Iris pigment epithelial cell (primary cell): ENCODE measurements around the gene SGF29.
"Not testable (repeated sequence)": the region's sequence is repeated elsewhere in the genome, so short reads cannot be mapped to it uniquely, and the experiment has no call there.

Experiments used
- DNase-seq: peaks from one replicate; pipeline ENCODE4 v3.0.0-alpha.2; 2011; ENCODE audit warnings: low read depth

The SGF29 gene

GRCh38 chr16:28532940-28533647, 20.6 kb upstream of the SGF29 start:
- no peak for DNase-seq

GRCh38 chr16:28534542-28535373, 19.0 kb upstream of the SGF29 start:
- peak; percentile 31 for DNase-seq

- no peak for DNase-seq
Measured at GRCh38 chr16:28537076-28537475, 16.6 kb upstream of the SGF29 start.

GRCh38 chr16:28537964-28538732, 15.6 kb upstream of the SGF29 start:
- no peak for DNase-seq

GRCh38 chr16:28538733-28539596, 14.8 kb upstream of the SGF29 start, which contains the start of gene NUPR1:
NUPR1 (minus strand) TSS chr16:28538974; CDS start chr16:28538907, 67 bp downstream.
- DNase-seq: peak; percentile 95

GRCh38 chr16:28540346-28540745, 13.4 kb upstream of the SGF29 start:
- DNase-seq: no peak

- DNase-seq: no peak
Measured at GRCh38 chr16:28542646-28543045, 11.1 kb upstream of the SGF29 start.

- no peak for DNase-seq
Measured at GRCh38 chr16:28543072-28543471, 10.6 kb upstream of the SGF29 start.

- DNase-seq: no peak
Measured at GRCh38 chr16:28544998-28545397, 8.7 kb upstream of the SGF29 start.

- DNase-seq: not testable (repeated sequence)
Measured at GRCh38 chr16:28545964-28546363, 7.8 kb upstream of the SGF29 start.

GRCh38 chr16:28546626-28547025, 7.1 kb upstream of the SGF29 start:
- no peak for DNase-seq

GRCh38 chr16:28548306-28548802, 5.4 kb upstream of the SGF29 start:
- no peak for DNase-seq

- peak; percentile 51 for DNase-seq
Measured at GRCh38 chr16:28549301-28549899, 4.3 kb upstream of the SGF29 start.

- DNase-seq: no peak
Measured at GRCh38 chr16:28554634-28555423, 1.1 kb downstream of the SGF29 start.

GRCh38 chr16:28555561-28555960, 1.8 kb downstream of the SGF29 start:
- no peak for DNase-seq

GRCh38 chr16:28556914-28557320, 3.2 kb downstream of the SGF29 start:
- no peak for DNase-seq

GRCh38 chr16:28558456-28558855, 4.7 kb downstream of the SGF29 start:
- DNase-seq: no peak

GRCh38 chr16:28561557-28562187, 8.0 kb downstream of the SGF29 start:
- DNase-seq: no peak

- no peak for DNase-seq
Measured at GRCh38 chr16:28562199-28562598, 8.5 kb downstream of the SGF29 start.

- DNase-seq: no peak
Measured at GRCh38 chr16:28563218-28563617, 9.5 kb downstream of the SGF29 start.
